Lung (tissue), 12 donors: ENCODE data around the gene ANKS1B. TPM values are rescaled to one million over a fixed set of nuclear protein-coding genes. Genes with fewer than 3 reads are reported as not detected.

Experiments
- ATAC-seq: fragments of 200-7000 bp; cut with Tn5 transposase; one replicate; pipeline ENCODE4 v1.9.1; 2020; ENCODE audit warnings: moderate number of reproducible peaks; ENCODE audit not compliant: insufficient read depth, low FRiP score
- DNase-seq, 3 donors: peaks; one replicate each; pipeline ENCODE4 v3.0.0-alpha.2; 2013 to 2017
- H3K27ac ChIP-seq, 2 donors: one replicate each; pipeline ENCODE4 v1.5.1; 2013; ENCODE audit warnings: mild to moderate bottlenecking in 2 of 2, moderate library complexity in 2 of 2, control low read depth in 1 of 2, inconsistent platforms in 1 of 2, low read depth in 1 of 2, low read length in 1 of 2
- H3K27me3 ChIP-seq, 3 donors: one replicate each; pipeline ENCODE4 v1.5.1; 2013; ENCODE audit warnings: low read length in 2 of 3; ENCODE audit not compliant: control insufficient read depth in 3 of 3, insufficient read depth in 3 of 3
- H3K36me3 ChIP-seq, 4 donors: one replicate each; pipeline ENCODE4 v1.5.1; 2013; ENCODE audit warnings: low read length in 4 of 4, mild to moderate bottlenecking in 1 of 4, moderate library complexity in 1 of 4; ENCODE audit not compliant: control insufficient read depth in 4 of 4, insufficient read depth in 4 of 4
- H3K4me1 ChIP-seq, 5 donors: one replicate each; pipeline ENCODE4 v1.5.1; 2013; ENCODE audit warnings: low read length in 5 of 5, mild to moderate bottlenecking in 2 of 5, moderate library complexity in 1 of 5; ENCODE audit not compliant: control insufficient read depth in 5 of 5, insufficient read depth in 5 of 5
- H3K4me3 ChIP-seq: one replicate; pipeline ENCODE4 v1.5.1; 2013; ENCODE audit warnings: mild to moderate bottlenecking, control low read depth, moderate library complexity
- H3K9ac ChIP-seq, 2 donors: one replicate each; pipeline ENCODE4 v1.5.1; 2013; ENCODE audit warnings: low read length in 2 of 2, control low read depth in 1 of 2; ENCODE audit not compliant: insufficient read depth in 1 of 2
- H3K9me3 ChIP-seq, 4 donors: one replicate each; pipeline ENCODE4 v1.5.1; 2013; ENCODE audit warnings: low read length in 3 of 4, mild to moderate bottlenecking in 1 of 4, moderate library complexity in 1 of 4; ENCODE audit not compliant: control insufficient read depth in 4 of 4, insufficient read depth in 3 of 4
- CTCF ChIP-seq: IDR thresholded peaks from 2 replicates; pipeline ENCODE4 v1.5.1; 2012; ENCODE audit warnings: mild to moderate bottlenecking; ENCODE audit errors: control extremely low read depth, extremely low read depth
- WGBS, 2 donors: extraction: QIAGEN DNeasy Blood & Tissue Kit; methylation state at CpG; one replicate each; pipeline ENCODE4 v1.1.7; 2013; 5-methylcytosine and 5-hydroxymethylcytosine counted together
- polyA plus RNA-seq, 2 donors: library from polyadenylated mRNA; stranded (reverse); fragments of 200-250 nt; gene quantifications; one replicate each; pipeline ENCODE4 v1.2.1, GENCODE V29; 2013
- total RNA-seq, 2 donors: library from RNA; depleted of rRNA in 1 of 2; stranded (reverse); fragments of >200 nt in 1 of 2; gene quantifications; one replicate each; pipeline ENCODE4 v1.2.1, GENCODE V29; 2014 to 2021
- donor health status: control.
- donor health status: control.
- donor health status: Bipolar disorder and iron deficiency.
- donor health status: healthy.
- donor health status: DM: yes; HTN: yes; CAD: no.

ANKS1B gene
- total and polyA plus RNA-seq, 4 donors: 0.32 to 10.3 (median 3.7) TPM

GRCh38 chr12:99259040-99259934 is 725.4 kb downstream of the ANKS1B start:
- DNase-seq: peak; percentile 39 to 84 (median 83)
- 72 to 73% methylated on average over 12 of the region's 12 CpGs for WGBS, 2 donors

GRCh38 chr12:99257672-99258071 is 727.1 kb downstream of the ANKS1B start:
- TF ChIP-seq CTCF: no peak

More at GRCh38 chr12:99259040-99259934, 725.4 kb downstream of the ANKS1B start:
- H3K4me3 ChIP-seq: no peak overlapping the region
- no peaks in the 10 kb centered on the region for H3K27me3 ChIP-seq
- no peak overlapping the region for H3K27ac ChIP-seq
- TF ChIP-seq CTCF: no peak
- H3K36me3 ChIP-seq: no peaks in the 10 kb centered on the region
- H3K4me1 ChIP-seq: peaks cover 0 to 34% (median 12%) of the 10 kb centered on the region in 5 donors
- no peak for ATAC-seq
- no peaks in the 10 kb centered on the region for H3K9me3 ChIP-seq
- H3K9ac ChIP-seq: peak overlapping the region in 1 of 2 donors; percentile 23

GRCh38 chr12:99253068-99253467 is 731.7 kb downstream of the ANKS1B start:
- ATAC-seq (no peak), DNase-seq (no peak)
- no peak overlapping the region for H3K9ac ChIP-seq
- WGBS, 2 donors: 90% methylated on average over 3 of the region's 3 CpGs
- no peak for TF ChIP-seq CTCF
- no peak overlapping the region for H3K27ac ChIP-seq
- no peaks in the 10 kb centered on the region for H3K4me1 ChIP-seq
- H3K27me3 ChIP-seq: no peaks in the 10 kb centered on the region
- H3K9me3 ChIP-seq: peaks cover 0 to 2% (median 0%) of the 10 kb centered on the region in 4 donors
- H3K4me3 ChIP-seq: no peak overlapping the region
- no peaks in the 10 kb centered on the region for H3K36me3 ChIP-seq

More at GRCh38 chr12:99257672-99258071, 727.1 kb downstream of the ANKS1B start:
- no peak for ATAC-seq
- Histone ChIP-seq H3K4me3 (no peak overlapping the region), H3K27me3 (no peaks in the 10 kb centered on the region), H3K27ac (no peak overlapping the region), H3K4me1 (peaks cover 0 to 34% (median 12%) of the 10 kb centered on the region in 5 donors), H3K36me3 (no peaks in the 10 kb centered on the region), H3K9ac (no peak overlapping the region), H3K9me3 (no peaks in the 10 kb centered on the region)
- peak in 2 of 3 donors; percentile 19 to 26 for DNase-seq
